ENCODE measurements around the gene KCNG1.

The KCNG1 gene

DNA sequence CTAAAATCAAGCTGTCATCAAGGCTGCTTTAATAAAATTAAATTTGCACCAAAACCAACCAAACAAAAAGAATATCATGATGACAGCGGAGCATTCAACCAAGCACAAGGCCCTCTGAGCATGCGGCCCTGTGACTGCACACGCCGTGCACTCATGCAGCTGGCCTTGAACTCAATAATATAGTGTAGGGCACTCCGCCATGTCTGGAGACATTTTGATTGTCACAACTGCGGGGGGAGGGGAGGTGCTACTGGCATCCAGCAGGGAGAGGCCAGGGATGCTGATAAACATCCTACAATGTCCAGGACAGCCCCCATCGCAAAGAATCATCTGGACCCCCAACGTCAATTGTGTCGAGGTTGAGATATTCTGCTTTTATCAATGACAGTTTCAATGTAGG, 54.6 kb downstream of the KCNG1 start:
- no peak for TF ChIP-seq GATA3 (IDR thresholded peaks at IDR 0.05; ENCODE audit: low read depth, low read length)
- no peak for TF ChIP-seq GATA2 (IDR thresholded peaks at IDR 0.05; ENCODE audit: low read depth, low read length)

DNA sequence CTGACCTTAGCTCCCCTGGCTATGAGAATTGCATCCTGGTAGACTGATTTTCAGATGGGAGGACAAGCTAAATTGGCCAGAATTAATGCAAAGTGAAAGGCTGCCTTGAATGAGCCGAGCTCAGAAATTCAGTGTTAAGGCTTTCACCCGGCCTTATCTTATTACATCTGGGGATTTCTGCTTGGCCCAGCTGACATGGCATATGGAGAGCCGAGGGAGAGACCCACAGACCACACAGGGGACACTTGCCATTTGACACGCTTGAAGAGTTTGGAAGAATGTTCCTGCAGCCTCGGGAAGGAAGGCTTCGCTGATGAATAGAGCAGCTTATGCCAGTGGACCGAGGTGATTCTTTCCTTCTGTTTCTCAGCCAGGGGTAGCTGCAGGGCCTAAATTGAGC, 55.3 kb downstream of the KCNG1 start:
- TF ChIP-seq GATA3 (IDR thresholded peaks at IDR 0.05; ENCODE audit: low read depth, low read length) (no peak), GATA2 (IDR thresholded peaks at IDR 0.05; ENCODE audit: low read depth, low read length) (no peak)

DNA sequence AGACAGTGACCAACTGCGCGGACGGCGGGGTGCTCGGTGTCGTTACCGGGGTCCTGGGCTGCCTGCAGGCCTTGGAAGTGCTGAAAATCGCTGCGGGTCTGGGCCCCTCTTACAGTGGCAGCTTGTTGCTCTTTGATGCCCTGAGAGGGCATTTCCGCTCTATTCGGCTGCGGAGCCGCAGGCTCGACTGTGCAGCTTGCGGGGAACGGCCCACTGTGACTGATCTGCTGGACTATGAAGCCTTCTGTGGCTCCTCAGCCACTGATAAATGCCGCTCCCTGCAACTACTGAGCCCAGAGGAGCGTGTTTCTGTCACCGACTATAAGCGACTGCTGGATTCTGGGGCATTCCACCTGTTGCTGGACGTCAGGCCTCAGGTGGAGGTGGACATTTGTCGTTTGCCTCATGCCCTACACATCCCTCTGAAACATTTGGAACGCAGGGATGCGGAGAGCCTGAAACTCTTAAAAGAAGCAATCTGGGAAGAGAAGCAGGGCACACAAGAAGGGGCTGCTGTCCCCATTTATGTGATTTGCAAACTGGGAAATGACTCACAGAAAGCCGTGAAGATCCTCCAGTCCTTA, 63.3 kb downstream of the KCNG1 start:
- TF ChIP-seq GATA3 (IDR thresholded peaks at IDR 0.05; ENCODE audit: low read depth, low read length) (no peak), GATA2 (IDR thresholded peaks at IDR 0.05; ENCODE audit: low read depth, low read length) (no peak)

DNA sequence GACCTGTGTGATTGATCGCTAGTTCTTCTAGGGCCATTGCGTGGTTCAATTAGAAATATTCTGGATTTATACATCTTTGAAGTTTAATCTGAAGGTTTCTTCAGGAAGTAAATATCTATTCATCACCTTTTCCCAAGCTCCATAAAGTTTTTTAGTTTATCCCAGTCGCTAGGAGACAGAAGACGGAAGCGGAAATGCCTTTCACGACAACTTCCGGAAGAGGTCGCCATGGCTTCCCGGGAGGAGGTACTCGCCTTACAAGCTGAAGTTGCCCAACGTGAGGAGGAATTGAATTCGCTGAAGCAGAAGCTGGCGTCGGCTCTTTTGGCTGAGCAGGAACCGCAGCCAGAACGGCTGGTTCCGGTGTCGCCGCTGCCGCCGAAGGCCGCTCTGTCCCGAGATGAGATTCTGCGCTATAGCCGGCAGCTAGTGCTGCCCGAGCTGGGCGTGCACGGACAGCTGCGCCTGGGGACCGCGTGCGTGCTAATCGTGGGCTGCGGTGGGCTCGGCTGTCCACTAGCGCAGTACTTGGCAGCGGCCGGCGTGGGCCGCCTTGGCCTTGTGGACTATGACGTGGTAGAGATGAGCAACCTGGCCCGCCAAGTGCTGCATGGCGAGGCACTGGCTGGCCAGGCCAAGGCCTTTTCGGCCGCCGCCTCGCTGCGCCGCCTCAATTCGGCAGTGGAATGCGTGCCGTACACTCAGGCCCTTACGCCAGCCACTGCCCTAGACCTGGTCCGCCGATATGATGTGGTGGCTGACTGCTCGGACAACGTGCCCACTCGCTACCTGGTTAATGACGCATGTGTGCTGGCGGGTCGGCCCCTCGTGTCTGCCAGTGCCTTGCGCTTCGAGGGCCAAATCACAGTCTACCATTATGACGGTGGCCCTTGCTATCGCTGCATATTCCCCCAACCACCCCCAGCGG, 64.0 kb downstream of the KCNG1 start, which contains the start of gene MOCS3:
Gene MOCS3 (plus strand): TSS at position 204 of the 928 bp plus-strand sequence. CDS start 25 bp downstream, at position 229.
- TF ChIP-seq GATA3 (IDR thresholded peaks at IDR 0.05; ENCODE audit: low read depth, low read length), result no peak

DNA sequence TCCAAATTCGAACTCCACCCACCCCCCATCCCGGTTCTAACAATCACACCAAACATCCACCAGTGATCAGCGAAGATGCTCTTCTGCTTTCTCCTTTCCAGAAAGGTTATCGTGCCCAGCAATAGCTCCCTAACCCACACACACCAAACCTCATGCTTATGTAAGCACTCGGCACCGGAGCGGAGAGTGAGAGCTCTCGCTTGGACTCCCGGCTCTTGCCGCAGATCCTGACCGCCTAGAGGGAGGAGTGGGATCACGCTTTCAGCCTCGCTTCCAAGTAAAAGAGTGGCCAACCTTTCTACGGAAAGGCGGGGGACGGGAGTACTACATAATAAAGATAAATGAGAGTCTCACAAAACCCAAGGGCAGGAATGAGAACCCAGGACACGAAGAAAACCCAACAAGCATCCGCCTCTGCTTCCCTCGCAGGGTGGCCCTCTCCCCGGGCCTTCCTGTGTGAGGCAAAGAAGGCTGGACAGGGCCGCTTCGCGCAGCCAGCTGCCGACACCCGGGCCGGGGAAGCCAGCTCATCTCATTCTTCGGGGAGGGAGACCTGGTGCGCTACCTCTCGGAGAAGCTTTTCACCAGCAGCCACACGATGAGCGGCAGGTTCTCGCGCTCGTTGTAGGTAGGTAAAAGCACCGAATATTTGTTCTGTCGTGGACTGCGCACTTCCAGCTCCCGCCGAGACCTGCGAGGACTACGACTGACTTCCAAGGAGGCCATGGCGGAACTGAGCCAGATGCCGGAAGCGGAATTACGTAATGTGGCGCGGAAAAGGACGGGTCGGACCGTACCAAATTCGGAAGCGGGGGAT, 64.9 kb downstream of the KCNG1 start, which contains the start of gene DPM1:
Gene DPM1 (minus strand): TSS at position 735 of the 817 bp plus-strand sequence. CDS start 9 bp downstream, at position 726.
- no peak for TF ChIP-seq GATA2 (IDR thresholded peaks at IDR 0.05; ENCODE audit: low read depth, low read length)
- no peak for TF ChIP-seq GATA3 (IDR thresholded peaks at IDR 0.05; ENCODE audit: low read depth, low read length)

DNA sequence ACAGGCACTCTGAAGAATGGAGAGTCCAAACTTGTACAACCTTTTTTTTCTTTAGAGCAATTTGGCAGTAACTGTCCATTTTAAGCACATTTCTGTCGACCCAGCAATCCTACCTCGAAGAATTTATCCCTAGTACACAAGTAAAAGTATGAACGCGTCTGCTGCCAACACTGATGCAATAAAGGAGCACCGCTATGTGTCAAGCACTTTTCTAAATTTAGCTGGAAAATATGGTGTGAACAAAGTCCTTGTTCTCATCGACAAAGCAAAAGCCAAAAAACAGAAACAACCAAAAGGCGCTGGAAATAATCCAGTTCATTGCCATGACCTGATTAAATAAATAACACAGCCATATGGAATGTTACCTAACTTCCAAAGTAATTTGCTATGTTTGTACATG, 65.6 kb downstream of the KCNG1 start:
- TF ChIP-seq GATA2 (IDR thresholded peaks at IDR 0.05; ENCODE audit: low read depth, low read length), result no peak
- no peak for TF ChIP-seq GATA3 (IDR thresholded peaks at IDR 0.05; ENCODE audit: low read depth, low read length)

DNA sequence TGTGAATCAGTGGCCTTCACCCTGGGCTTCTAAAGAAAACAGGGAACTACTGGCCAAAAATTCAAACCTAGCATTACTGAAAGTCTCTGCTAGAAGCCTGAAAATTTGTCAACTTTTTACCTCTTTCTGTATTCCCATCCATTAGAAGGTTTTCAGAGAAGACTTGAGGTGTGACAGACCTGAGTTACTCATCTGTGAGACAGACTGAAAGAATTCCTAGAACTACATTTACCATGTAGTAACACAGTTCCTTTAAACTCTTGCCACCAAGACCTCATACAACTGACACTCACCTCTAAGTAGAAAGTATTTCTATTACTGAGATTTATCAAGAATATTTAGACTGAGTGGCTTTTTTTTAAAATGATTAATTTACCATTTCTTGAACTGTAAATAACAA, 69.1 kb downstream of the KCNG1 start:
- TF ChIP-seq GATA2 (IDR thresholded peaks at IDR 0.05; ENCODE audit: low read depth, low read length), result no peak
- no peak for TF ChIP-seq GATA3 (IDR thresholded peaks at IDR 0.05; ENCODE audit: low read depth, low read length)
